ENCODE data around the gene XRCC3. TPM values are rescaled to one million over a fixed set of nuclear protein-coding genes. Genes with fewer than 3 reads are reported as not detected.

XRCC3 gene
- total RNA-seq, 1 donor from 2014 or later = 6.1 TPM

DNA sequence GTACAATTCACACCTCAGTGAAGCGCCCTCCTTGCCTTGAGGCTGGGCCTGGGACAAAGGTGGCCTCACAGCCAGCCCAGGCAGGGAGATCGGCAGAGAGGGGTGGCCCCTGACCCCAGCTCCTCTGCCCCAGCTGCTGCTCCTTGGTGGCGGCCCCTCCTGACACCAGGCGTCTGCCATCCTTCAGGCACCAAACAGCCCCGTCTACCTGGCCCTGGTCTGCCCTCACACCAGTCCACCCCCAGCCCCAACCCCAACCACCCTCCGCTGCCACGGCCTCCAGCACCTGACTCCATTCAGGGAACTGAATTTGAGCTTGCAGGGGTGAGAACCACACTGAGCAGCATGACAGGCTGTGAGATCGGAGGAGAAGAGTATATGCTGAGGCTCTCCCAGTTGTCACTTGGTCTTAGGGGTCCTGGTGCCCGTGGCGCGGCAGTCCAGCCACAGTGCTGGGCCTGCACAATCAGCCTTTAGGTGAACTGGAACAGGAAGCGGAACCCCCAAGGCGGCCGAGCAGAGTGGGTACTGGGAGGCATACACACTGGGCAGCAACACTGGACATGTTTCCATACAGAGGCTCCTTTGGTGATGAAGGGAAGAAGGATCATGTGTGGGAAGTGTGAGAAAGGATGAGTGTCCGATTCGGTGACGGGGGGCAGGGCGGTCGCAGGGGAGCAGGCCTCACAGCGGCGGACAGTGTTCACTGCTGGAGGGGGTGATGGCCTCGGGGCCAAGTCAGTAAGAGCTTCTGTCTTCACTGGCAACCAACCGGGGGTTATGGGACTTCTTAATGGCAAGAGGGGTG, 19.0 kb upstream of the XRCC3 start:
- no peak for TF ChIP-seq CTCF (IDR thresholded peaks at IDR 0.05; ENCODE audit: insufficient read depth, low read length, severe bottlenecking)
- FAIRE-seq (no peak), DNase-seq (ENCODE audit: low read depth) (no peak)
- Histone ChIP-seq H3K27me3 (ENCODE audit: control insufficient read depth, insufficient read depth, low read length) (no peaks in the 10 kb centered on the region), H3K4me3 (ENCODE audit: low read depth, low read length) (no peak overlapping the region), H3K36me3 (ENCODE audit: control insufficient read depth, insufficient read depth, low read length) (peaks cover 41% of the 10 kb centered on the region)

GRCh38 chr14:103733651-103734050, 18.4 kb upstream of the XRCC3 start:
- H3K27me3 ChIP-seq (ENCODE audit: control insufficient read depth, insufficient read depth, low read length) = no peaks in the 10 kb centered on the region
- FAIRE-seq (no peak), DNase-seq (ENCODE audit: low read depth) (peak; percentile 57)
- peaks cover 40% of the 10 kb centered on the region for H3K36me3 ChIP-seq (ENCODE audit: control insufficient read depth, insufficient read depth, low read length)
- no peak for TF ChIP-seq CTCF (IDR thresholded peaks at IDR 0.05; ENCODE audit: insufficient read depth, low read length, severe bottlenecking)
- no peak overlapping the region for H3K4me3 ChIP-seq (ENCODE audit: low read depth, low read length)

- FAIRE-seq (no peak), DNase-seq (ENCODE audit: low read depth) (no peak)
- Histone ChIP-seq H3K27me3 (ENCODE audit: control insufficient read depth, insufficient read depth, low read length) (no peaks in the 10 kb centered on the region), H3K4me3 (ENCODE audit: low read depth, low read length) (no peak overlapping the region), H3K36me3 (ENCODE audit: control insufficient read depth, insufficient read depth, low read length) (peaks cover 40% of the 10 kb centered on the region)
- no peak for TF ChIP-seq CTCF (IDR thresholded peaks at IDR 0.05; ENCODE audit: insufficient read depth, low read length, severe bottlenecking)
Measured at GRCh38 chr14:103732868-103733620, 17.8 kb upstream of the XRCC3 start.

DNA sequence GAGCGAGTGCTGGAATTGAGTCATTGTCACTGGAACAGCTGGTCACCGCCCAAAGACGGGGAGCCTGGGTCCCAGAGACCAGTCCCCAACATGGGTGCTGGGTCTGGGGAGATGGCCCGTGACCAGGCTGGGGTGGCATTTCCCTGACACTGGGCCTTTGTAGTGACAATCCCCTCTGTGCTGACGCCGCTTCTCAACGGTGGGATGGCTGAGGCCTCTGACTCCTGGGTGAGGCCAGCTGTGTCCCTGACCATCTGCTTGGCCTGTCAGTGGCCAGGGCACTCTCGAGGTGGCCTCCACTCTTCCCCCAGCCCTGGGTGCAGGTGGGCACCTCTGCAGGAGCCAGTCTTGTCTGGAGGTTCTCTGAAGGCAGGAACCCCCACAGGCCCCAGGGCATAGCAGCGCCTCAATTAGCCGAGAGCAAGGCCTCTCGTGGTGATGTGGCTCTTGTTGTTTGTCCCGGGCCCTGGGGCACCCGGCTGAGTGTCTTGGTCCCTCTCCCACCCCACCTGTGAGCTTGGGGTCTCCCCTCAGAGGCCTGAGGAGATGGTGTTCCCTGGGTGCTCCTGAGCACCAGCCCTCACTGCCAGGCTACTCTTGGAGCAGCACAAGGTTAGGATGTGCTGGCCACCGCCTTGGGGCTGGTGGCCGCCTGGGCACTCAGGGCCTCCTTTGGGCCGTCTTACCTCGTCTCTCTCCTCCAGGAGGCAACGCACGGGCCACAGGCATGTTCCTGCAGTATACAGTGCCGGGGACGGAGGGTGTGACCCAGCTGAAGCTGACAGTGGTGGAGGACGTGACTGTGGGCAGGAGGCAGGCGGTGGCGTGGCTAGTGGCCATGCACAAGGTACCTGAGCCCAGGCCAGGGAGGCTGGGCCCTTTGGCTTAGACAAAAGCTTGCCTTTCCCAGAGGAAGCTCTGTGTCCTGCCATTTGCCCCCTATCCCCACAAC, 16.9 kb upstream of the XRCC3 start:
- FAIRE-seq = no peak
- H3K36me3 ChIP-seq (ENCODE audit: control insufficient read depth, insufficient read depth, low read length) = peaks cover 42% of the 10 kb centered on the region
- no peak overlapping the region for H3K4me3 ChIP-seq (ENCODE audit: low read depth, low read length)
- DNase-seq (ENCODE audit: low read depth) = no peak
- H3K27me3 ChIP-seq (ENCODE audit: control insufficient read depth, insufficient read depth, low read length) = no peaks in the 10 kb centered on the region
- no peak for TF ChIP-seq CTCF (IDR thresholded peaks at IDR 0.05; ENCODE audit: insufficient read depth, low read length, severe bottlenecking)

- Histone ChIP-seq H3K4me3 (ENCODE audit: low read depth, low read length) (no peak overlapping the region), H3K36me3 (ENCODE audit: control insufficient read depth, insufficient read depth, low read length) (peaks cover 42% of the 10 kb centered on the region), H3K27me3 (ENCODE audit: control insufficient read depth, insufficient read depth, low read length) (no peaks in the 10 kb centered on the region)
- DNase-seq (ENCODE audit: low read depth) (no peak), FAIRE-seq (no peak)
- TF ChIP-seq CTCF (IDR thresholded peaks at IDR 0.05; ENCODE audit: insufficient read depth, low read length, severe bottlenecking) = no peak
Measured at GRCh38 chr14:103731481-103731880, 16.2 kb upstream of the XRCC3 start.

Measured in bronchial epithelial cell (primary cell).